Thymus (tissue), 11 donors: ENCODE measurements around the gene LSM3. TPM values are rescaled to one million over a fixed set of nuclear protein-coding genes. Genes with fewer than 3 reads are reported as not detected.
A peak's percentile ranks its signal among the peaks of the same experiment; 100 is the strongest.

Source experiments
- DNase-seq, 9 donors: peaks; one replicate each; pipeline ENCODE4 v3.0.0-alpha.2; 2013; ENCODE audit warnings: low spot score in 9 of 9, low read depth in 6 of 9, missing footprints in 1 of 9
- H3K27ac ChIP-seq, 2 donors: one replicate each; pipeline ENCODE4 v1.5.1; 2013; ENCODE audit warnings: control low read depth in 1 of 2, low read depth in 1 of 2, low read length in 1 of 2, mild to moderate bottlenecking in 1 of 2, moderate library complexity in 1 of 2
- H3K27me3 ChIP-seq, 2 donors: one replicate each; pipeline ENCODE4 v1.5.1; 2013; ENCODE audit warnings: low read length in 1 of 2; ENCODE audit not compliant: control insufficient read depth in 2 of 2, insufficient read depth in 1 of 2
- H3K36me3 ChIP-seq, 2 donors: one replicate each; pipeline ENCODE4 v1.5.1; 2013; ENCODE audit warnings: low read length in 1 of 2, mild to moderate bottlenecking in 1 of 2, moderate library complexity in 1 of 2; ENCODE audit not compliant: control insufficient read depth in 2 of 2, insufficient read depth in 2 of 2
- H3K4me1 ChIP-seq, 2 donors: one replicate each; pipeline ENCODE4 v1.5.1; 2013; ENCODE audit warnings: low read length in 2 of 2; ENCODE audit not compliant: control insufficient read depth in 2 of 2, insufficient read depth in 2 of 2
- H3K4me3 ChIP-seq, 2 donors: one replicate each; pipeline ENCODE4 v1.5.1; 2013; ENCODE audit warnings: low read length in 2 of 2, control low read depth in 1 of 2, mild to moderate bottlenecking in 1 of 2
- H3K9me3 ChIP-seq, 2 donors: one replicate each; pipeline ENCODE4 v1.5.1; 2013; ENCODE audit warnings: low read length in 1 of 2, mild to moderate bottlenecking in 1 of 2; ENCODE audit not compliant: control insufficient read depth in 2 of 2, insufficient read depth in 1 of 2
- WGBS: extraction: QIAGEN DNeasy Blood & Tissue Kit; methylation state at CpG from one replicate; pipeline ENCODE4 v1.1.7; 2013; 5-methylcytosine and 5-hydroxymethylcytosine counted together
- polyA plus RNA-seq: library from polyadenylated mRNA; stranded (reverse); fragments of 200-250 nt; gene quantifications from one replicate; pipeline ENCODE4 v1.2.3, GENCODE V29; 2013
- total RNA-seq: library from RNA; stranded (reverse); fragments of 120-200 nt; gene quantifications from one replicate; pipeline ENCODE4 v1.2.4, GENCODE V29; 2013
- donor health status: healthy.

LSM3 gene
- total and polyA plus RNA-seq, 2 donors, result 18.3 to 20.9 TPM

GRCh38 chr3:14235003-14235911, 56.6 kb downstream of the LSM3 start:
- no peak for DNase-seq
- Histone ChIP-seq H3K36me3 (no peaks in the 10 kb centered on the region), H3K4me1 (no peaks in the 10 kb centered on the region), H3K27ac (peak overlapping the region in 1 of 2 donors; percentile 64), H3K4me3 (no peak overlapping the region), H3K9me3 (peaks cover 0 to 3% of the 10 kb centered on the region in 2 donors), H3K27me3 (no peaks in the 10 kb centered on the region)
- WGBS, result 88% methylated on average over 4 of the region's 4 CpGs

- Histone ChIP-seq H3K9me3 (peaks cover 0 to 3% of the 10 kb centered on the region in 2 donors), H3K4me1 (no peaks in the 10 kb centered on the region), H3K27ac (no peak overlapping the region), H3K36me3 (no peaks in the 10 kb centered on the region), H3K4me3 (no peak overlapping the region), H3K27me3 (no peaks in the 10 kb centered on the region)
- 95% methylated on average over 8 of the region's 8 CpGs for WGBS
- DNase-seq, result no peak
These were observed 57.3 kb downstream of the LSM3 start for GRCh38 chr3:14235912-14236295.

DNA sequence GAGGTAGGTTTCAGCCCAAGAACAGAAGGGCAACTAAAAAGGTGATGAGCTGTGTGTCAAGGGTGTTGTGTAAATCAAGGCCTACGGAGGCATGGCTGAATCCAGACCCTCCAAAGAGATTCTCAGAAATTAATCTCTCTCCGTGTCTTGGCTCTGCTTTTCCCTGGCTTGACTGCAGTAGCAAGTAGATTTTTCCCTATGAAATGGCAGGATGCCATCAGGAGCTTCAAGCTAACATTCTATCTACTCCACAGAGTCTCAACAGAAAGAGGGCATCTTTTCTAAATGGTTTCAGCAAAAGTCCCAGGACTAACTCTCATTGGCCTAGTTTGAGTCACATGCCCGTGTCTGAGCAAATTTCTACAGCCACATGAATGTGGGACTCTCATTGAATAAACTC, 58.3 kb downstream of the LSM3 start:
- no peak overlapping the region for H3K4me3 ChIP-seq
- 98% methylated on average over 3 of the region's 3 CpGs for WGBS

DNA sequence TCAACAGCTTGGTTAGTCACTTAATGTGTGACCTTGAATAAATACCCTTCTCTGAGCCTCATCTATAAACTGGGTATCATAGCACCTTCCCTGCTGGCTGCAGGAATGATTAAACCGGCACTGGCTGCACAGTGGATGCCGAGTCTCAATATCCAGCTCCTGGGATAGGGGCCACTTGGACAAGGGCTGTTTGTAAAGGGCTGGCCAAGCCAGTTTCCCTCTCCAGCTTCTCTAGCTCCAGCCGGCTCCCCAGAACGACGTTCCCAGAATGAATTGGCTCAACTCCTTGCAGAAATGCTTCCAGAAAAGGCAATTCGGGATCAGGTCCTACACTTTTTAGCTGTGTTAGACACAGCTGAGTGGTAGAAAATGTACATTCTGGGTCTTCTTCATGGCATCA, 58.8 kb downstream of the LSM3 start:
- DNase-seq, result no peak
- no peaks in the 10 kb centered on the region for H3K27me3 ChIP-seq
- no peaks in the 10 kb centered on the region for H3K4me1 ChIP-seq
- no peak overlapping the region for H3K27ac ChIP-seq
- H3K4me3 ChIP-seq, result no peak overlapping the region
- H3K9me3 ChIP-seq, result peaks cover 0 to 3% of the 10 kb centered on the region in 2 donors
- 97% methylated on average over 6 of the region's 6 CpGs for WGBS
- H3K36me3 ChIP-seq, result no peaks in the 10 kb centered on the region

More for the DNA sequence above, 58.3 kb downstream of the LSM3 start:
- DNase-seq, result no peak
- H3K27ac ChIP-seq, result no peak overlapping the region
- H3K27me3 ChIP-seq, result no peaks in the 10 kb centered on the region
- H3K36me3 ChIP-seq, result no peaks in the 10 kb centered on the region
- peaks cover 0 to 3% of the 10 kb centered on the region in 2 donors for H3K9me3 ChIP-seq
- no peaks in the 10 kb centered on the region for H3K4me1 ChIP-seq

DNA sequence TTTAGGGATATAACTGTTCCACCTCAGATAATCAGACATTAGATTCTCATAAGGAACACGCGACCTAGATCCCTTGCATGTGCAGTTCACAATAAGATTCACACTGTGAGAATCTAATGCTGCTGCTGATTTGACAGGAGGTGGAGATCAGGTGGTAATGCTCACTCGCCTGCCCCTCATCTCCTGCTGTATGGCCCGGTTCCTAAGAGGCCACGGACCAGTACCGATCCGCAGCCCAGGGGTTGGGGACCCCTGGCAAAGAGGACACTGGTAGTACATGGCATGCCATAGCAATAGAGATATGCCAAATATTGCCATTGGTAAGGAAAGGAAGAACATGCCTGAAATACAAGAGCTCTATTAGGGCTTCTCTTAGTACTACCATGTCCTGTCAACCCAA, 59.7 kb downstream of the LSM3 start:
- peaks cover 0 to 2% of the 10 kb centered on the region in 2 donors for H3K9me3 ChIP-seq
- 98% methylated on average over 7 of the region's 7 CpGs for WGBS
- no peaks in the 10 kb centered on the region for H3K4me1 ChIP-seq
- no peaks in the 10 kb centered on the region for H3K36me3 ChIP-seq
- DNase-seq, result no peak
- no peak overlapping the region for H3K4me3 ChIP-seq
- H3K27ac ChIP-seq, result no peak overlapping the region
- H3K27me3 ChIP-seq, result no peaks in the 10 kb centered on the region

GRCh38 chr3:14238930-14239329, 60.3 kb downstream of the LSM3 start:
- Histone ChIP-seq H3K4me3 (no peak overlapping the region), H3K27me3 (no peaks in the 10 kb centered on the region), H3K9me3 (no peaks in the 10 kb centered on the region), H3K36me3 (no peaks in the 10 kb centered on the region), H3K27ac (no peak overlapping the region), H3K4me1 (peaks cover 0 to 3% of the 10 kb centered on the region in 2 donors)
- no peak for DNase-seq

GRCh38 chr3:14239940-14240339, 61.3 kb downstream of the LSM3 start:
- Histone ChIP-seq H3K4me1 (peaks cover 0 to 10% of the 10 kb centered on the region in 2 donors), H3K27ac (no peak overlapping the region), H3K9me3 (no peaks in the 10 kb centered on the region), H3K27me3 (no peaks in the 10 kb centered on the region), H3K36me3 (no peaks in the 10 kb centered on the region), H3K4me3 (no peak overlapping the region)
- DNase-seq, result no peak

- peaks cover 0 to 10% of the 10 kb centered on the region in 2 donors for H3K4me1 ChIP-seq
- WGBS, result 86% methylated on average over 4 of the region's 4 CpGs
These were observed 61.7 kb downstream of the LSM3 start for GRCh38 chr3:14240366-14240765.

GRCh38 chr3:14241716-14242115, 63.1 kb downstream of the LSM3 start:
- Histone ChIP-seq H3K9me3 (no peaks in the 10 kb centered on the region), H3K27ac (no peak overlapping the region), H3K4me1 (peaks cover 0 to 10% of the 10 kb centered on the region in 2 donors), H3K36me3 (no peaks in the 10 kb centered on the region), H3K27me3 (no peaks in the 10 kb centered on the region), H3K4me3 (no peak overlapping the region)
- DNase-seq, result no peak
- WGBS, result 96% methylated on average over 3 of the region's 3 CpGs

More at GRCh38 chr3:14240366-14240765, 61.7 kb downstream of the LSM3 start:
- no peaks in the 10 kb centered on the region for H3K9me3 ChIP-seq
- DNase-seq, result no peak
- H3K4me3 ChIP-seq, result no peak overlapping the region
- no peaks in the 10 kb centered on the region for H3K36me3 ChIP-seq
- H3K27ac ChIP-seq, result no peak overlapping the region
- no peaks in the 10 kb centered on the region for H3K27me3 ChIP-seq
